ENCODE data around the gene GPD1. TPM values are rescaled to one million over a fixed set of nuclear protein-coding genes. Genes with fewer than 3 reads are reported as not detected.

Gene GPD1
- total RNA-seq, 2 donors from 2014 or later: 0.93 to 1.1 TPM

- no peak for TF ChIP-seq CTCF (conservative IDR thresholded peaks at IDR 0.05)
- H3K4me3 Mint-ChIP-seq: no peak overlapping the region
- H3K27ac Mint-ChIP-seq: no peak overlapping the region
- no peaks in the 10 kb centered on the region for H3K4me1 ChIP-seq (ENCODE audit: control insufficient read depth, insufficient read depth, low read length)
- DNase-seq: no peak
- WGBS, 2 experiments (ENCODE audit: insufficient coverage in 1 of 2, insufficient read length in 1 of 2): 86 to 87% methylated on average over 5 of the region's 5 CpGs
- peaks cover 13% of the 10 kb centered on the region for H3K4me1 Mint-ChIP-seq
- no peaks in the 10 kb centered on the region for H3K9me3 Mint-ChIP-seq
- H3K36me3 ChIP-seq (ENCODE audit: control insufficient read depth, insufficient read depth, low read length): peaks cover 68% of the 10 kb centered on the region
- no peaks in the 10 kb centered on the region for H3K9me3 ChIP-seq (ENCODE audit: control insufficient read depth, low read length)
- peaks cover 70% of the 10 kb centered on the region for H3K36me3 Mint-ChIP-seq (ENCODE audit: low read depth)
- no peak overlapping the region for H3K27ac ChIP-seq (ENCODE audit: low read depth, low read length)
- no peak overlapping the region for H3K4me3 ChIP-seq (ENCODE audit: low read length)
- no peaks in the 10 kb centered on the region for H3K27me3 ChIP-seq (ENCODE audit: control insufficient read depth, insufficient read depth, low read length, poor library complexity, severe bottlenecking)
- H3K27me3 Mint-ChIP-seq (ENCODE audit: insufficient read depth): no peaks in the 10 kb centered on the region
- no peak overlapping the region for H3K9ac ChIP-seq (ENCODE audit: extremely low read depth, low read length, poor library complexity, severe bottlenecking)
Observed at GRCh38 chr12:50099302-50100008, 4.4 kb upstream of the GPD1 start.

DNA sequence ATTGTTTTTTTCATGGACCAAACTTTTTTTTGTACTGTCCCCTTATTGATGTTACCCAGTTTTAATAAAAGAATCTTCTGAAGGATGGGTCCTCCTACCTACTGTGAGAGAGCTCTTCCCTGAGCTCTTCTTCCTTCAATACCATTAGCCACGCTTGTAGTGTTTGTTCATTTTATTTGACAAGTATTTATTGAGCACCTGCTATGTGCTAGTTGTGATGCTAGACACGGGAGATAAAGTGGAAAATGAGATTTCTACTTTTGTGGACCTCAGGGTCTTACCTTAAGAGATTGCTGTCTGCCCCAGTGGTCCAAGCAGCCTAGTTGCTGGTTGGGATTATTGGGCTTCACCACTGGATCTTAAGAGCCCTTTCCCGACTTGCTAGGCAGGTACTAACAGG lies 3.2 kb upstream of the GPD1 start:
- H3K4me1 ChIP-seq (ENCODE audit: control insufficient read depth, insufficient read depth, low read length): no peaks in the 10 kb centered on the region
- H3K9ac ChIP-seq (ENCODE audit: extremely low read depth, low read length, poor library complexity, severe bottlenecking): no peak overlapping the region
- peaks cover 57% of the 10 kb centered on the region for H3K36me3 ChIP-seq (ENCODE audit: control insufficient read depth, insufficient read depth, low read length)
- no peak overlapping the region for H3K4me3 Mint-ChIP-seq
- TF ChIP-seq CTCF (conservative IDR thresholded peaks at IDR 0.05): no peak
- peaks cover 60% of the 10 kb centered on the region for H3K36me3 Mint-ChIP-seq (ENCODE audit: low read depth)
- no peak overlapping the region for H3K4me3 ChIP-seq (ENCODE audit: low read length)
- H3K27me3 Mint-ChIP-seq (ENCODE audit: insufficient read depth): peaks cover 3% of the 10 kb centered on the region
- H3K4me1 Mint-ChIP-seq: peaks cover 15% of the 10 kb centered on the region
- WGBS, 2 experiments (ENCODE audit: insufficient coverage in 1 of 2, insufficient read length in 1 of 2): 86 to 93% methylated on average over 1 to 3 of the region's 3 CpGs
- no peak for DNase-seq
- H3K27ac ChIP-seq (ENCODE audit: low read depth, low read length): no peak overlapping the region
- no peak overlapping the region for H3K27ac Mint-ChIP-seq
- no peaks in the 10 kb centered on the region for H3K27me3 ChIP-seq (ENCODE audit: control insufficient read depth, insufficient read depth, low read length, poor library complexity, severe bottlenecking)
- H3K9me3 ChIP-seq (ENCODE audit: control insufficient read depth, low read length): no peaks in the 10 kb centered on the region
- H3K9me3 Mint-ChIP-seq: no peaks in the 10 kb centered on the region

DNA sequence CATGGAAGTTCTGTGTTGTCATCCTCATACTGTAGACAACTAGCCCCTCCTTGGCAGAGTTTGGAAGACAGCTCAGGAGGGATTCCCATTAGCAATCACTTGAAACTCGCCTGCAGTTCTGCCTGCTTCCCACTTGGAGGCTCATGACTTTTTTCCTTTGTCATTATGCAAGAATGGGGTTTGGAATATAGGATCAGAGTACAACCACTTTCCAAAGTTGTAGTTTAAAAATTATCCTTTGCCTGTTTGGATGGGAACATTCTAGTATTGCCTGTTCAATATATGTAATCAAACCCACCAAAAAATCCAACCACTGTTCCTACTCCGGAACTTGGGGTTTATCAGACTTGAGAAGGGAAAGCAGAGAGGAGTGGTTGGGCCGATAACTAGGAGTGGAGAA lies 2.1 kb upstream of the GPD1 start:
- Mint-ChIP-seq H3K27ac (peak overlapping the region; percentile 83), H3K4me1 (peaks cover 15% of the 10 kb centered on the region), H3K4me3 (no peak overlapping the region), H3K27me3 (ENCODE audit: insufficient read depth) (peaks cover 5% of the 10 kb centered on the region), H3K36me3 (ENCODE audit: low read depth) (peaks cover 49% of the 10 kb centered on the region), H3K9me3 (no peaks in the 10 kb centered on the region)
- no peak overlapping the region for H3K4me3 ChIP-seq (ENCODE audit: low read length)
- H3K36me3 ChIP-seq (ENCODE audit: control insufficient read depth, insufficient read depth, low read length): peaks cover 46% of the 10 kb centered on the region
- H3K27ac ChIP-seq (ENCODE audit: low read depth, low read length): no peak overlapping the region
- no peaks in the 10 kb centered on the region for H3K9me3 ChIP-seq (ENCODE audit: control insufficient read depth, low read length)
- no peaks in the 10 kb centered on the region for H3K27me3 ChIP-seq (ENCODE audit: control insufficient read depth, insufficient read depth, low read length, poor library complexity, severe bottlenecking)
- 70% methylated on average over 3 of the region's 3 CpGs; no CpG with 5 or more reads in 1 of the 2 experiments for WGBS, 2 experiments (ENCODE audit: insufficient coverage in 1 of 2, insufficient read length in 1 of 2)
- H3K4me1 ChIP-seq (ENCODE audit: control insufficient read depth, insufficient read depth, low read length): no peaks in the 10 kb centered on the region
- peak; percentile 72 for TF ChIP-seq CTCF (conservative IDR thresholded peaks at IDR 0.05)
- DNase-seq: peak; percentile 83
- no peak overlapping the region for H3K9ac ChIP-seq (ENCODE audit: extremely low read depth, low read length, poor library complexity, severe bottlenecking)
